NCI-H748 (cell line): ENCODE results near the gene ATOH8.

Source experiments
- DNase-seq: peaks from one replicate; lab custom pipeline; 2025; ENCODE audit not compliant: unreplicated experiment; lab: John Stamatoyannopoulos, UW

The ATOH8 gene

GRCh38 chr2:85753035-85753524, 711 bp upstream of the ATOH8 start:
- no peak for DNase-seq

GRCh38 chr2:85754313-85755095, 713 bp downstream of the ATOH8 start:
- peak; percentile 78 for DNase-seq

GRCh38 chr2:85755122-85756027, 1.6 kb downstream of the ATOH8 start:
- no peak for DNase-seq

- DNase-seq, result no peak
Measured at GRCh38 chr2:85756195-85756594, 2.4 kb downstream of the ATOH8 start.

- peak; percentile 81 for DNase-seq
Measured at GRCh38 chr2:85756822-85757435, 3.1 kb downstream of the ATOH8 start.

GRCh38 chr2:85757860-85758259, 4.1 kb downstream of the ATOH8 start:
- DNase-seq, result no peak

- DNase-seq, result peak; percentile 43
Measured at GRCh38 chr2:85758361-85759256, 4.8 kb downstream of the ATOH8 start.

- no peak for DNase-seq
Measured at GRCh38 chr2:85759257-85759613, 5.4 kb downstream of the ATOH8 start.

GRCh38 chr2:85760371-85760770, 6.6 kb downstream of the ATOH8 start:
- no peak for DNase-seq

- no peak for DNase-seq
Measured at GRCh38 chr2:85760872-85761271, 7.1 kb downstream of the ATOH8 start.

- DNase-seq, result no peak
Measured at GRCh38 chr2:85761512-85761944, 7.7 kb downstream of the ATOH8 start.

- DNase-seq, result no peak
Measured at GRCh38 chr2:85761946-85762345, 8.2 kb downstream of the ATOH8 start.

GRCh38 chr2:85763132-85763531, 9.3 kb downstream of the ATOH8 start:
- DNase-seq, result no peak

- no peak for DNase-seq
Measured at GRCh38 chr2:85763831-85764230, 10.0 kb downstream of the ATOH8 start.

- DNase-seq, result peak; percentile 84
Measured at GRCh38 chr2:85765081-85765731, 11.4 kb downstream of the ATOH8 start.

- DNase-seq, result no peak
Measured at GRCh38 chr2:85766229-85766628, 12.4 kb downstream of the ATOH8 start.

GRCh38 chr2:85767803-85768665, 14.2 kb downstream of the ATOH8 start:
- no peak for DNase-seq

GRCh38 chr2:85768713-85769112, 14.9 kb downstream of the ATOH8 start:
- DNase-seq, result peak; percentile 36
